H1 (cell line): ENCODE data around the gene AKAP12.

Experiments
- ASH2L ChIP-seq: fragments of 200-600, 300-600 bp; sonication (generic); IDR thresholded peaks from one replicate; pipeline ENCODE4 v1.7.1; 2017; ENCODE audit warnings: low read length
- CTCF ChIP-seq, 3 experiments: IDR thresholded peaks; 1 replicate in 2 of 3; 2 replicates in 1 of 3; pipeline versions ENCODE4 v1.5.1 to v1.6.1; 2011; ENCODE audit warnings: low read length in 3 of 3, mild to moderate bottlenecking in 3 of 3, inconsistent platforms in 2 of 3, low read depth in 1 of 3, moderate library complexity in 1 of 3; ENCODE audit not compliant: insufficient read depth in 1 of 3; ENCODE audit errors: control extremely low read depth in 1 of 3
- EGR1 ChIP-seq: IDR thresholded peaks from 2 replicates; pipeline ENCODE4 v1.6.1; 2011; ENCODE audit warnings: low read depth, low read length, borderline replicate concordance
- EZH2 ChIP-seq: fragments of 200-600 bp; sonication (generic); IDR thresholded peaks from 2 replicates; pipeline ENCODE4 v1.7.1; 2012; ENCODE audit warnings: low read depth, mild to moderate bottlenecking, moderate library complexity, low read length, inconsistent platforms; ENCODE audit not compliant: severe bottlenecking
- GABPA ChIP-seq: IDR thresholded peaks from 2 replicates; pipeline ENCODE4 v1.6.1; 2011; ENCODE audit warnings: mild to moderate bottlenecking, low read length, moderate library complexity, borderline replicate concordance; ENCODE audit not compliant: insufficient read depth
- KDM1A ChIP-seq: fragments of 200-600, 300-600 bp; sonication (generic); IDR thresholded peaks from 2 replicates; pipeline ENCODE4 v1.7.1; 2016; ENCODE audit warnings: mild to moderate bottlenecking, low read length, borderline replicate concordance
- MAFK ChIP-seq: IDR thresholded peaks from 2 replicates; pipeline ENCODE4 v1.6.1; 2012; ENCODE audit warnings: low read depth, mild to moderate bottlenecking, improper control_type of control experiment, low read length
- POLR2AphosphoS5 ChIP-seq: IDR thresholded peaks from 2 replicates; pipeline ENCODE4 v1.6.1; 2011; ENCODE audit warnings: low read depth, low read length
- SIN3A ChIP-seq, 2 experiments: IDR thresholded peaks in 1 of 2; conservative IDR thresholded peaks in 1 of 2; 2 replicates each; pipeline ENCODE4 v1.6.1; 2011 to 2012; ENCODE audit warnings: low read length in 2 of 2, improper control_type of control experiment in 1 of 2, low read depth in 1 of 2, mild to moderate bottlenecking in 1 of 2
- TEAD4 ChIP-seq: IDR thresholded peaks from 2 replicates; pipeline ENCODE4 v1.6.1; 2012; ENCODE audit warnings: low read depth, low read length, inconsistent platforms, mixed read lengths
- YY1 ChIP-seq: IDR thresholded peaks from 2 replicates; pipeline ENCODE4 v1.6.1; 2011; ENCODE audit warnings: low read depth, mild to moderate bottlenecking, low read length

DNA sequence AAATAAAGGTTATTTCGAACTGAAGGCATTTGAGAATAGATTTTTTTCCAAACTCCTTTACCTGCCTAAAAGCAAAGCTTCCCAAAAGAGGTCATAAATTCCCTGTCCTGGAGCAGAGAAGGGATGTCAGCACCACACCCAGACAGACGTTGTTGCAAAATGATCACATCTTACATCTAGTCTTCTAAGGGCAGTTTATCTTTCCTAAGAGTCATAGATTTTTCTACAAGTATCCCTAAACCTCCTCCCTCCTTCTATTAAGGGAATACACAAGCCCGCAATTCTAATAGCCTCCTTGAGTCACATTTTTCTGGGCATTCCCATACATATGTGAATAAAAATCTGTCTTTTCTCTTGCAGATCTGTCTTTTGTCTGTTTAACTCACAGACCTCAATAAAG is 20.6 kb upstream of the AKAP12 start:
- TF ChIP-seq GABPA (no peak), TEAD4 (no peak), POLR2AphosphoS5 (no peak), CTCF (IDR thresholded peaks at IDR 0.05; ENCODE audit: control extremely low read depth in 1 of 3, insufficient read depth in 1 of 3, low read depth in 1 of 3, low read length in 3 of 3) (no peak), EZH2 (no peak), MAFK (no peak), KDM1A (no peak), YY1 (no peak), EGR1 (no peak), SIN3A (conservative IDR thresholded peaks at IDR 0.05 in 1 of 2, IDR thresholded peaks at IDR 0.05 in 1 of 2; ENCODE audit: low read depth in 1 of 2, low read length in 2 of 2) (no peak), ASH2L (no peak)
